Right lobe of liver (tissue), 4 donors: Measurements from ENCODE around the gene MBOAT1.

ENCODE experiments used
- POLR2A ChIP-seq: fragments of 450-650 bp; IDR thresholded peaks from one replicate; pipeline ENCODE4 v1.6.1; 2017; ENCODE audit warnings: antibody characterized with exemption, mild to moderate bottlenecking
- TF ChIP-seq, protein P1 (sequence below), 4 donors: fragments of 200-600 bp in 3 of 4; fragments of 450-650 bp in 1 of 4; IDR thresholded peaks; one replicate each; pipeline versions ENCODE4 v1.5.1 to v1.8.0; 2016 to 2022; ENCODE audit warnings: antibody characterized with exemption in 4 of 4, mild to moderate bottlenecking in 2 of 4
- donor health status: DM: no; HTN: no; CAD: no.
- donor health status: DM: no; HTN: no; CAD: no.
- donor health status: DM: no; HTN: yes; CAD: no.

DNA sequence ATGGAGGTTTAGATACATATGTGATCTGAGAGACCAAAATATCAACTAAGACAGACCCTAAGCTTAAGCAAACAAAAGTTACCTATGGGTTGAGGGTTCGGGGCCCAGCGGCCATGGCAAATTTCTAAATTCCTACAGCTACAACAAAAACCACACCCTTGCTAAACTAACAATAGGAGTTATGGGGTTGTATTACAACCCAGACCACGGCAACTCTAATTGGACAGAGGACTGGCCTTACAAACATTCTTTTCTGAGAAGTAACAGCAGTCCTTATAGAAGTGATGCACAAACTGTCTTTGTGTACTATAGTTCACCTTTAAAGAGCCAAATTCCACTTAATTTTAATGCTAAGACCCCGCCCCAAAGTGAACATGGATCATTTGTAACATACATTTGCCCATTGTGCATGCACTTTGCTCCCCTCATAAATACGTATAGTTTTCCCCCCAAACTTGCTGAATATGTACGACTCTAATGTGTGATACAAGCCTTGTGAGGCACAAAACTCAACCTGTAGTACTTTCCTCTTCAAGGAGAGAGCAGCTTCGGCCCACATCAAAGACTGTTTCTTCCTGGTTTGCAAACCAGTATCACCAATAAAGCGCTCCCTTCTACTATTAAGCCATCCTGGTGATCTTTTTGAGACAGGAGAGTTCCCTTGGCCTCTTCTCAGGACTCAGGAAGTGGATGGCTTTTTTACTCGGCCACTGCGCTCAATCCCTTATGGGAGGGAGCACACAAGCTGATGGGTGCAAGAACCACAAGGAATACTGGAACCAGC, 25.6 kb upstream of the MBOAT1 start:
- TF ChIP-seq, protein P1, sequence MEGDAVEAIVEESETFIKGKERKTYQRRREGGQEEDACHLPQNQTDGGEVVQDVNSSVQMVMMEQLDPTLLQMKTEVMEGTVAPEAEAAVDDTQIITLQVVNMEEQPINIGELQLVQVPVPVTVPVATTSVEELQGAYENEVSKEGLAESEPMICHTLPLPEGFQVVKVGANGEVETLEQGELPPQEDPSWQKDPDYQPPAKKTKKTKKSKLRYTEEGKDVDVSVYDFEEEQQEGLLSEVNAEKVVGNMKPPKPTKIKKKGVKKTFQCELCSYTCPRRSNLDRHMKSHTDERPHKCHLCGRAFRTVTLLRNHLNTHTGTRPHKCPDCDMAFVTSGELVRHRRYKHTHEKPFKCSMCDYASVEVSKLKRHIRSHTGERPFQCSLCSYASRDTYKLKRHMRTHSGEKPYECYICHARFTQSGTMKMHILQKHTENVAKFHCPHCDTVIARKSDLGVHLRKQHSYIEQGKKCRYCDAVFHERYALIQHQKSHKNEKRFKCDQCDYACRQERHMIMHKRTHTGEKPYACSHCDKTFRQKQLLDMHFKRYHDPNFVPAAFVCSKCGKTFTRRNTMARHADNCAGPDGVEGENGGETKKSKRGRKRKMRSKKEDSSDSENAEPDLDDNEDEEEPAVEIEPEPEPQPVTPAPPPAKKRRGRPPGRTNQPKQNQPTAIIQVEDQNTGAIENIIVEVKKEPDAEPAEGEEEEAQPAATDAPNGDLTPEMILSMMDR (IDR thresholded peaks at IDR 0.05): no peak
- no peak for TF ChIP-seq POLR2A
